Measurements from ENCODE around the gene POLR2E. TPM values are rescaled to one million over a fixed set of nuclear protein-coding genes. Genes with fewer than 3 reads are reported as not detected.

POLR2E gene
- total RNA-seq, 1 experiment from 2014 or later = 237 TPM

DNA sequence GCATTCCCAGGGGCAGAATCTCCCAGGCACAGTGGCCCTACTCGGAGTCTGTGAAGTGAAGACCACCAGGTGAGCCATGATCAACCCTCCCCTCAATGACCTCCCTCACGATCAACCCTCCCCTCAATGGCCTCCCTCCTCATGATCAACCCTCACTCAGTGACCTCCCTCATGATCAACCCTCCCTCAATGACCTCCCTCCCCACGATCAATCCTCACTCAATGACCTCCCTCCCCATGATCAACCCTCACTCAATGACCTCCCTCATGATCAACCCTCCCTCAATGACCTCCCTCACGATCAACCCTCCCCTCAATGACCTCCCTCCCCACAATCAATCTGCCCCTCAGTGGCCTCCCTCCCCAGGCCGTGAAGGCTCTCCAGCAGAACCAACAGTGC lies 46.8 kb upstream of the POLR2E start:
- Histone ChIP-seq H3K27me3 (ENCODE audit: insufficient read depth, low read depth) (no peaks in the 10 kb centered on the region), H3K9me3 (ENCODE audit: insufficient read depth, low read depth) (no peaks in the 10 kb centered on the region), H3F3A (ENCODE audit: insufficient read depth, low read depth) (0 out of 2 replicates have a peak, but pooled peaks cover 6% of the 10 kb centered on the region), H3K36me3 (ENCODE audit: low read depth) (no peaks in the 10 kb centered on the region), H3K27ac (no peak overlapping the region), H4K20me1 (ENCODE audit: insufficient read depth) (0 out of 2 replicates have a peak, but pooled peaks cover 6% of the 10 kb centered on the region), H2AFZ (no peak overlapping the region), H3K79me2 (ENCODE audit: low read depth) (no peaks in the 10 kb centered on the region), H3K4me1 (replicated peaks; ENCODE audit: insufficient read depth) (no peaks in the 10 kb centered on the region), H3K4me2 (no peak overlapping the region), H3K4me3 (no peak overlapping the region), H3K9me2 (ENCODE audit: insufficient read depth) (no peaks in the 10 kb centered on the region)
- CTCF ChIA-PET = no interaction called here
- POLR2A ChIA-PET (ENCODE audit: unreplicated experiment) = no interaction called here
- TF ChIP-seq EZH2 (IDR thresholded peaks at IDR 0.05; ENCODE audit: low read depth) = no peak
- TF ChIP-seq, protein P1, sequence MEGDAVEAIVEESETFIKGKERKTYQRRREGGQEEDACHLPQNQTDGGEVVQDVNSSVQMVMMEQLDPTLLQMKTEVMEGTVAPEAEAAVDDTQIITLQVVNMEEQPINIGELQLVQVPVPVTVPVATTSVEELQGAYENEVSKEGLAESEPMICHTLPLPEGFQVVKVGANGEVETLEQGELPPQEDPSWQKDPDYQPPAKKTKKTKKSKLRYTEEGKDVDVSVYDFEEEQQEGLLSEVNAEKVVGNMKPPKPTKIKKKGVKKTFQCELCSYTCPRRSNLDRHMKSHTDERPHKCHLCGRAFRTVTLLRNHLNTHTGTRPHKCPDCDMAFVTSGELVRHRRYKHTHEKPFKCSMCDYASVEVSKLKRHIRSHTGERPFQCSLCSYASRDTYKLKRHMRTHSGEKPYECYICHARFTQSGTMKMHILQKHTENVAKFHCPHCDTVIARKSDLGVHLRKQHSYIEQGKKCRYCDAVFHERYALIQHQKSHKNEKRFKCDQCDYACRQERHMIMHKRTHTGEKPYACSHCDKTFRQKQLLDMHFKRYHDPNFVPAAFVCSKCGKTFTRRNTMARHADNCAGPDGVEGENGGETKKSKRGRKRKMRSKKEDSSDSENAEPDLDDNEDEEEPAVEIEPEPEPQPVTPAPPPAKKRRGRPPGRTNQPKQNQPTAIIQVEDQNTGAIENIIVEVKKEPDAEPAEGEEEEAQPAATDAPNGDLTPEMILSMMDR (conservative IDR thresholded peaks at IDR 0.05) = no peak
- no TSS peak for BruUV-seq (replicated peaks)
- no peak for DNase-seq
- intact Hi-C loops (cut with micrococcal nuclease; ENCODE audit: unreplicated experiment) = no loop called here

DNA sequence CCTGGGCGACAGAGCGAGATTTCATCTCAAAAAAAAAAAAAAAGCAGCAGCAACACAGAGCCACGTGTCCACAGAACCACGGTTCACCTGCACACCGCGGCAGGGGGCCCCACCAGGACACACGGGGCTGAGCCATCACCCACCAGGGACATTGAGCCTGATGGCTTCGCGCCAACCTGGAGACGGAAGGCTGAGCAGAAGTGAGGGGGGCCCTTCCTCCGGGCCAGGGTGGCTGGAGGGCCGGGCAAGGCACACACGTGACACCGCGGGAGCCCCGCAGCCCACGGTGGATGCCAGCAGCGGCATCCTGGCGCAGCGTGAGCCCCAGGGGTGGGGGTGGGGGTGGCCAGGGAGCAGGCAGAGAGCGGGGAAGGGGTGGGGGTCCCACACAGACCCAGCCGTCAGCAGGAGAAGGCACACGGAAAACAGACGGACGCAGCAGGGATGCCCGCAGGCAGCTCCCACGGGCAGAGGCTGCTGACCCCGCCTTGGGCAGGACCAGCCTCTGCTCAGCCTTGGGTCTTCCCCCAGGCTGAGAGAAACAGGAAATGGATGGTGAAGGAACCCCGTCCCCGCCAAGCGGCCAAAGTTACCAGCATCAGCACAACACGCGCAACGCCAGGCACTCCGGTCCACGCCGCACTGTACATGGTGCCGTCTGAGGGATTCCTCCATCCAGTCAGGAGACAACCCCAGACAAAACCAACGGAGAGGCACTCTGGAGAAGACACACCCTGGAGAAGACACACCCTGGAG lies 45.3 kb upstream of the POLR2E start:
- TF ChIP-seq EZH2 (IDR thresholded peaks at IDR 0.05; ENCODE audit: low read depth) = no peak
- TF ChIP-seq, protein P1 (conservative IDR thresholded peaks at IDR 0.05) = no peak
- POLR2A ChIA-PET (ENCODE audit: unreplicated experiment) = no interaction called here
- intact Hi-C loops (cut with micrococcal nuclease; ENCODE audit: unreplicated experiment) = no loop called here

DNA sequence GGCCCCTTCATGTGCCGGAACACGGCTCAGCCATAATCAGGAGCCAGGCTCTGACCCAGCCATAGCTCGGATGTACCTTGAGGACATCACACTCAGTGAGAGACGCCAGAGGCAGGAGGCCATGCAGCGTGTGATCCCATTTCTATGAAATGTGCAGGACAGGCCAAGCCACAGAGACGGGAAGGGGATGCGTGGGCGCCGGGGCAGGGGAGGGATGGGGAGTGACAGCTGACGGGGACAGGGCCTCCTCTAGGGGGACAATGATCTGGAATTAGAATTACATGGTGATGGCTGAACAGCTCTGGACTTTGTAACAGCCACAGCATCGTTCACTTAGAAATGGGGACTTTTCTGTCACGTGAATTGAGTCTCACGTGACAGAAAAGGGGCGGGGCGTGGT lies 44.0 kb upstream of the POLR2E start:
- ChIA-PET POLR2A (ENCODE audit: unreplicated experiment) (no interaction called here), CTCF (no interaction called here)
- H3K9me2 ChIP-seq (ENCODE audit: insufficient read depth) = no peaks in the 10 kb centered on the region
- H3K4me3 ChIP-seq = no peak overlapping the region
- H3K9me3 ChIP-seq (ENCODE audit: insufficient read depth, low read depth) = no peaks in the 10 kb centered on the region
- H3K79me2 ChIP-seq (ENCODE audit: low read depth) = peaks cover 14% of the 10 kb centered on the region
- H2AFZ ChIP-seq = no peak overlapping the region
- no peak for DNase-seq
- peaks cover 27% of the 10 kb centered on the region for H4K20me1 ChIP-seq (ENCODE audit: insufficient read depth)
- no peak overlapping the region for H3K4me2 ChIP-seq
- no peaks in the 10 kb centered on the region for H3K27me3 ChIP-seq (ENCODE audit: insufficient read depth, low read depth)
- H3F3A ChIP-seq (ENCODE audit: insufficient read depth, low read depth) = peaks cover 14% of the 10 kb centered on the region; the same call in 1 of the 2 replicates
- BruUV-seq (replicated peaks) = no TSS peak
- H3K4me1 ChIP-seq (replicated peaks; ENCODE audit: insufficient read depth) = no peaks in the 10 kb centered on the region
- H3K36me3 ChIP-seq (ENCODE audit: low read depth) = no peaks in the 10 kb centered on the region
- intact Hi-C loops (cut with micrococcal nuclease; ENCODE audit: unreplicated experiment) = no loop called here
- TF ChIP-seq, protein P1 (conservative IDR thresholded peaks at IDR 0.05) = no peak
- TF ChIP-seq EZH2 (IDR thresholded peaks at IDR 0.05; ENCODE audit: low read depth) = no peak
- H3K27ac ChIP-seq = no peak overlapping the region

More for the DNA sequence above, 45.3 kb upstream of the POLR2E start:
- Histone ChIP-seq H3K79me2 (ENCODE audit: low read depth) (0 out of 2 replicates have a peak, but pooled peaks cover 3% of the 10 kb centered on the region), H3K36me3 (ENCODE audit: low read depth) (no peaks in the 10 kb centered on the region), H3K9me3 (ENCODE audit: insufficient read depth, low read depth) (no peaks in the 10 kb centered on the region), H3K9me2 (ENCODE audit: insufficient read depth) (no peaks in the 10 kb centered on the region), H2AFZ (no peak overlapping the region), H3K4me3 (no peak overlapping the region), H4K20me1 (ENCODE audit: insufficient read depth) (peaks cover 15% of the 10 kb centered on the region; the same call in 1 of the 2 replicates), H3K27ac (no peak overlapping the region), H3K4me1 (replicated peaks; ENCODE audit: insufficient read depth) (no peaks in the 10 kb centered on the region), H3F3A (ENCODE audit: insufficient read depth, low read depth) (peaks cover 9% of the 10 kb centered on the region; the same call in 1 of the 2 replicates), H3K27me3 (ENCODE audit: insufficient read depth, low read depth) (no peaks in the 10 kb centered on the region), H3K4me2 (no peak overlapping the region)
- CTCF ChIA-PET = interaction anchor here (0.7 kb wide), 1 partner anchor 533 kb away, joined by 8 read pairs; no protein-coding TSS in a partner anchor
- BruUV-seq (replicated peaks) = no TSS peak
- DNase-seq = no peak
